Prostate gland (tissue), 2 donors: ENCODE measurements around the gene C1orf52. TPM values are rescaled to one million over a fixed set of nuclear protein-coding genes. Genes with fewer than 3 reads are reported as not detected.

Experiments used
- DNase-seq: peaks from one replicate; pipeline ENCODE4 v3.0.0-alpha.2; 2019; ENCODE audit warnings: low spot score
- H3K27ac ChIP-seq, 2 donors: fragments of 200-600 bp; sonication (generic); 2 replicates each; pipeline ENCODE4 v1.5.1; 2017 to 2019
- H3K27me3 ChIP-seq: fragments of 200-600 bp; sonication (generic); replicated peaks from 2 replicates; pipeline ENCODE4 v1.5.1; 2019; ENCODE audit not compliant: insufficient read depth
- H3K36me3 ChIP-seq, 2 donors: fragments of 200-600 bp; sonication (generic); 1 replicate in 1 of 2; 2 replicates in 1 of 2; pipeline versions ENCODE4 v1.5.1 to v1.8.1; 2017 to 2019
- H3K4me1 ChIP-seq: fragments of 200-600 bp; sonication (generic); replicated peaks from 2 replicates; pipeline ENCODE4 v1.5.1; 2019
- H3K4me3 ChIP-seq, 2 donors: fragments of 200-600 bp; sonication (generic); 2 replicates each; pipeline ENCODE4 v1.5.1; 2017 to 2019
- H3K9me3 ChIP-seq: fragments of 200-600 bp; sonication (generic); 2 replicates; pipeline ENCODE4 v1.5.1; 2017
- POLR2A ChIP-seq: fragments of 450-650 bp; IDR thresholded peaks from one replicate; pipeline ENCODE4 v1.6.1; 2016; ENCODE audit warnings: antibody characterized with exemption, mild to moderate bottlenecking
- POLR2AphosphoS5 ChIP-seq: sonication (generic); formaldehyde crosslinking; IDR thresholded peaks from one replicate; pipeline ENCODE4 v1.6.1; 2017; ENCODE audit warnings: antibody characterized with exemption
- WGBS: methylation state at CpG from one replicate; pipeline ENCODE4 v1.1.5; 2018; 5-methylcytosine and 5-hydroxymethylcytosine counted together
- intact Hi-C: fragments of 100-400 bp; cut with DNase I; formaldehyde crosslinking; loops from one replicate; pipeline ENCODE4 v1.14.2; 2022
- total RNA-seq, 2 donors: library from RNA; depleted of rRNA; stranded (reverse); fragments of >200 nt; gene quantifications; one replicate each; pipeline ENCODE4 v1.1.0, GENCODE V29; 2016
- TF ChIP-seq, protein P1 (sequence below), 4 experiments: fragments of 200-600 bp in 2 of 4; fragments of 450-650 bp in 2 of 4; sonication (generic) in 2 of 4; IDR thresholded peaks; 1 replicate in 3 of 4; 2 replicates in 1 of 4; pipeline ENCODE4 v1.5.1; 2016 to 2019; ENCODE audit warnings: antibody characterized with exemption in 4 of 4, mild to moderate bottlenecking in 2 of 4, moderate library complexity in 2 of 4

The C1orf52 gene
- total RNA-seq, 2 donors from 2014 or later, result 12.7 to 30.5 TPM

DNA sequence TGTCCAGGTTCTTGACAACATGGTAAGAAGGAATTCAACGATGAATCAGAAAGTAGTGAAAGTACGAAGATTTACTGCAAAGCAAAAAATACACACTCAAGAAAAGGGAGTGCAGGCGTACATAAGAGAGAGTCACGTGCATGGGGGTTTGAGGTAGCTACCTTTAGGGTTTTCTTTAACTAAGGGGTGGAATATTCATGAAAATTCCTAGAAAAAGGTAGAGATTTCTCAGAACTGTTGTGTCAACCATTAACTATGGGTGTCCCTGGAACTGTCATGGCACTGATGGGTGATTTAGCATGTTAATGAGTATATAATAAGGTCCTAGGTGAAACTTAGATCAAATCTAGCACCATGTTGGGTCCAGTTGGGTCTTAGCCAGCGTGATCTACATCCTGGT lies 36.1 kb downstream of the C1orf52 start:
- intact Hi-C loops, result no loop called here
- Histone ChIP-seq H3K4me3 (no peak overlapping the region), H3K27me3 (no peaks in the 10 kb centered on the region), H3K9me3 (no peaks in the 10 kb centered on the region), H3K27ac (no peak overlapping the region), H3K4me1 (no peaks in the 10 kb centered on the region), H3K36me3 (no peaks in the 10 kb centered on the region)
- no peak for DNase-seq
- WGBS, result 76% methylated on average over 5 of the region's 5 CpGs
- TF ChIP-seq POLR2AphosphoS5 (no peak), POLR2A (no peak)
- TF ChIP-seq, protein P1, sequence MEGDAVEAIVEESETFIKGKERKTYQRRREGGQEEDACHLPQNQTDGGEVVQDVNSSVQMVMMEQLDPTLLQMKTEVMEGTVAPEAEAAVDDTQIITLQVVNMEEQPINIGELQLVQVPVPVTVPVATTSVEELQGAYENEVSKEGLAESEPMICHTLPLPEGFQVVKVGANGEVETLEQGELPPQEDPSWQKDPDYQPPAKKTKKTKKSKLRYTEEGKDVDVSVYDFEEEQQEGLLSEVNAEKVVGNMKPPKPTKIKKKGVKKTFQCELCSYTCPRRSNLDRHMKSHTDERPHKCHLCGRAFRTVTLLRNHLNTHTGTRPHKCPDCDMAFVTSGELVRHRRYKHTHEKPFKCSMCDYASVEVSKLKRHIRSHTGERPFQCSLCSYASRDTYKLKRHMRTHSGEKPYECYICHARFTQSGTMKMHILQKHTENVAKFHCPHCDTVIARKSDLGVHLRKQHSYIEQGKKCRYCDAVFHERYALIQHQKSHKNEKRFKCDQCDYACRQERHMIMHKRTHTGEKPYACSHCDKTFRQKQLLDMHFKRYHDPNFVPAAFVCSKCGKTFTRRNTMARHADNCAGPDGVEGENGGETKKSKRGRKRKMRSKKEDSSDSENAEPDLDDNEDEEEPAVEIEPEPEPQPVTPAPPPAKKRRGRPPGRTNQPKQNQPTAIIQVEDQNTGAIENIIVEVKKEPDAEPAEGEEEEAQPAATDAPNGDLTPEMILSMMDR (IDR thresholded peaks at IDR 0.05), result no peak

DNA sequence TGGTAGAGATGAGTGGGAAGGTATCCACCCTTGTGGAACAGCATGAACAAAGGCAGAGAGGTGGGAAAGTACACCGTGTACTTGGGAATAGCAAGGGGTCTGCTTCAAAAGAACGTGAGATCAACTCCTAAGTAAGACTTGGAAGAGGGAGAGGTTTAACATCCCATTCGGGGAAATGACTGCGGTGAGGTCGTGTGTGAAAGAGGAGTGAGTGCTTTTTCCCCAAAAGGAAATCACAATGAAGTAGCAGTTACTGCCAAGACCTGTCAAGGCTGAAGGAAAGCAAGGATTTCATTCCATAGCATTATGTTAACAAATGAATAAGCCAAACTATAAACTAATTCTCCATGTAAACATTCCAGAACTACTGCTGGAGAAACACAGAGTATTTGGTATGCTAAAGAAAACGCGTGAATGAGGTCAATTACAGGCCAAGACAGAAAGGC lies 38.7 kb downstream of the C1orf52 start:
- TF ChIP-seq POLR2A (no peak), POLR2AphosphoS5 (no peak)
- TF ChIP-seq, protein P1 (IDR thresholded peaks at IDR 0.05), result no peak
- H3K36me3 ChIP-seq, result no peaks in the 10 kb centered on the region
- no peaks in the 10 kb centered on the region for H3K4me1 ChIP-seq
- WGBS, result 11% methylated on average over 7 of the region's 7 CpGs
- H3K27ac ChIP-seq, result no peak overlapping the region
- DNase-seq, result no peak
- no peak overlapping the region for H3K4me3 ChIP-seq
- no peaks in the 10 kb centered on the region for H3K27me3 ChIP-seq
- H3K9me3 ChIP-seq, result no peaks in the 10 kb centered on the region
- intact Hi-C loops, result no loop called here

DNA sequence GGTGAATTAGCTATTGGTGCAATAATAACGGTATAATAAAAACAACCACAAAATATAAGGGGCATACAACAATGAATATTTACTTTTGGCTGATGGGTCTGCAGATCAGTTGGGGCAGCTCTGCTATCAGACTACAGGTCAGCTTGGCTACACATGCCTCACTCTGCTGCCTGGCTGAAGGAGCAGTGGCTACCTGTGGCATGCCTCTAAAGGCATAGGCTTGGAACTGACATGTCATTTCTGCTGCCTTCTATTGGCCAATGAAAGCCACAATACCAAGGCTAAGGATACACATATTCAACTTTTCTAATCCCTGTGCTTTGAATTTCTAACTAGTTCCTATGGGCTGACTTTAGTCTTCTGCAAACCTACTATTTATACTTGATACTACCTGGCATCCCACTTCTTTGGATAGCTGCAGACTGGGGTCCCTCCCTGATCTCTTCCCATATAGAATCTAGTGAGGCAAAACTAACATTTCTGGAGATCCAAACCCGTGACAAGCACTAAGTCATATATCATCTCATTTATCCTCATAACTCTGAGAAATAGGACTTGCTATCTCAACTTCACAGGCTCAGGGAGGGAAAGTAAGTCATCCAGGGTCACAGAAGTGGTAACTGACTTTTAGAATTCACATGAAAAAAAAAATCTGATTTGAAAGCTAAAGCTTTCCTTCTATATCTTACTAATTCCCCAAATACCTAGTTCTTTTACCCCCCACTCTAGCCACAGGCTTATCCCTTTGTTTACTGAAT lies 39.4 kb downstream of the C1orf52 start:
- Histone ChIP-seq H3K27ac (no peak overlapping the region), H3K36me3 (no peaks in the 10 kb centered on the region), H3K27me3 (no peaks in the 10 kb centered on the region), H3K9me3 (no peaks in the 10 kb centered on the region), H3K4me1 (no peaks in the 10 kb centered on the region), H3K4me3 (no peak overlapping the region)
- 92% methylated on average over 2 of the region's 2 CpGs for WGBS
- intact Hi-C loops, result no loop called here
- no peak for DNase-seq
- TF ChIP-seq, protein P1 (IDR thresholded peaks at IDR 0.05), result no peak
- no peak for TF ChIP-seq POLR2A
- no peak for TF ChIP-seq POLR2AphosphoS5

DNA sequence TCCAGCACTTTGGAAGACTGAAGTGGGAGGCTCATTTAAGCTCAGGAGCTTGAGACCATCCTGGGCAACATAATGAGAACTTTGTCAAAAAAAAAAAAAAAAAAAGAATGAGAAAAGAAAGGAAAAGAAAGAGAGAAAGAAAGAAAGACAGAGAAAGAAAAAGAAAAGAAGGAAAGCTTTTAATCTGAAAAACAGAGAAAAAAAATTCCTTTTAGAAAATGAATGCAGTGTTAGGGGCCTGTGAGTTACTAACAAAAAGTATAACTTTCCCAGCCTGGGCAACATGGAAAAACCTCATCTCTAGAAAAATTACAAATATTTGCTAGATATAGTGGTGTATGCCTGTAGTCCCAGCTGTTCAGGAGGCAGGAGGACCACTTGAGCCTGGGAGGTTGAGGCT lies 42.8 kb downstream of the C1orf52 start:
- DNase-seq, result no peak
- Histone ChIP-seq H3K27ac (no peak overlapping the region), H3K4me3 (no peak overlapping the region), H3K4me1 (no peaks in the 10 kb centered on the region), H3K27me3 (no peaks in the 10 kb centered on the region), H3K9me3 (no peaks in the 10 kb centered on the region), H3K36me3 (no peaks in the 10 kb centered on the region)
- intact Hi-C loops, result no loop called here
- no peak for TF ChIP-seq POLR2A
- TF ChIP-seq, protein P1 (IDR thresholded peaks at IDR 0.05), result no peak
- TF ChIP-seq POLR2AphosphoS5, result no peak

DNA sequence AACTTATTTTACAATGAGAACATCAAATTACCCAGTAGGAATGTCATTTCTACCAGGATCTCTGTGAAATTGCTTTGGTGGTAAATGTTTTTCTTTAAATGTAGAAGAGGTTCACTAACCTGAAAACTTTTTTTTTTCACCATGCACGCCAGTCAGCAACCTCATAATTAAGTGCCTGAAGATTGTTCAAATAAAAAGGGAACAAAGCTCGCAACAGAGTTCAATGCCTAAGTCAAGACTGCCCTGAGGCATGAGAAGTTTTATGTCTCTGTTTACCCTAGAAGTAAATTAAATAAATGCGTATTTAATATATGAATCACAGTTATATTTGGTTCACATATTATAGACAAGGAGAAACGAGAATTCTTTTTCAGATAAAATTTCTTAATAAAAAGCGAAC lies 44.8 kb downstream of the C1orf52 start:
- no peak for DNase-seq
- Histone ChIP-seq H3K27me3 (no peaks in the 10 kb centered on the region), H3K27ac (no peak overlapping the region), H3K9me3 (no peaks in the 10 kb centered on the region), H3K4me3 (no peak overlapping the region), H3K36me3 (no peaks in the 10 kb centered on the region), H3K4me1 (no peaks in the 10 kb centered on the region)
- no peak for TF ChIP-seq POLR2AphosphoS5
- TF ChIP-seq POLR2A, result no peak
- TF ChIP-seq, protein P1 (IDR thresholded peaks at IDR 0.05), result no peak
- WGBS, result 32% methylated on average over 5 of the region's 5 CpGs
- intact Hi-C loops, result no loop called here
